GM18520 (cell line): Measurements from ENCODE around the gene OR4F6.
"Not testable (repeated sequence)": the region's sequence is repeated elsewhere in the genome, so short reads cannot be mapped to it uniquely, and the experiment has no call there.

Experiments used
- ATAC-seq: cut with Tn5 transposase; IDR thresholded peaks from one replicate; pipeline ENCODE4 v1.9.1; 2021; ENCODE audit not compliant: unreplicated experiment

OR4F6 gene, protein sequence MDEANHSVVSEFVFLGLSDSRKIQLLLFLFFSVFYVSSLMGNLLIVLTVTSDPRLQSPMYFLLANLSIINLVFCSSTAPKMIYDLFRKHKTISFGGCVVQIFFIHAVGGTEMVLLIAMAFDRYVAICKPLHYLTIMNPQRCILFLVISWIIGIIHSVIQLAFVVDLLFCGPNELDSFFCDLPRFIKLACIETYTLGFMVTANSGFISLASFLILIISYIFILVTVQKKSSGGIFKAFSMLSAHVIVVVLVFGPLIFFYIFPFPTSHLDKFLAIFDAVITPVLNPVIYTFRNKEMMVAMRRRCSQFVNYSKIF

GRCh38 chr15:101803209-101803608, at the start of gene OR4F6:
OR4F6 (plus strand) TSS chr15:101803509; CDS start chr15:101805720, 2,211 bp downstream.
- no peak for ATAC-seq

DNA sequence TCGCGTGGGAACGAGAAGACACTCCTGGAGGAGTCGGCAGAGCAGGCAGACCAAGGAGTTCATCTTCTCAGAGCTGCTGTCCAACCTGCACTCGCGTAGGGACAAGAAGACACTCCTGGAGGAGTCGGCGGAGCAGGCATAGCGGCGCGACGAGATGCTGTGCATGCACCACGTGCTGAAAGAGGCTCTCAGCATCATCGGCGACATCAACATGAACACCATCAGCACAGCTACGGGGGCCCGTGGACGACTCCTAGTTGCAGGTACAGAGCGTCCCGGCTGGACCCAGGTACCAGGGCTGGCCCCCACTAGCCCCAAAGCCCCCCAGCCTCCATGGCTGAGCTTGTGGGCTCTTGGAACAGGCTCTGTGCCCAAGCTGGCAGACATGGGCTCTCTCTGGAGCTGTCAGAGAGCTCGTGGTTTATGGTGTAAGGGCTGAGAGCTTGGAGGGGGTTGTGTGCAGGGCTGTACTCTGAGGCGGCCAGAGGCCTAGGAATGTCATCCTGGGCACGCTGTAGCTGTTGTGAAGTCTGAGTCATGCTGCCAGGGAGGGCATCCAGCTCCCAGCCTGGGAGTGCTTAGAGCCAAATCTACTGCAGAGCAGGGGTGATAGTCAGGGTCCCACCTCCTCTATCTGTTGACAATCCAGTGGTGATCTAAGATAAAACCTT, 38.5 kb upstream of the OR4F6 start:
- ATAC-seq, result not testable (repeated sequence)

GRCh38 chr15:101765340-101765671, 38.0 kb upstream of the OR4F6 start:
- not testable (repeated sequence) for ATAC-seq

DNA sequence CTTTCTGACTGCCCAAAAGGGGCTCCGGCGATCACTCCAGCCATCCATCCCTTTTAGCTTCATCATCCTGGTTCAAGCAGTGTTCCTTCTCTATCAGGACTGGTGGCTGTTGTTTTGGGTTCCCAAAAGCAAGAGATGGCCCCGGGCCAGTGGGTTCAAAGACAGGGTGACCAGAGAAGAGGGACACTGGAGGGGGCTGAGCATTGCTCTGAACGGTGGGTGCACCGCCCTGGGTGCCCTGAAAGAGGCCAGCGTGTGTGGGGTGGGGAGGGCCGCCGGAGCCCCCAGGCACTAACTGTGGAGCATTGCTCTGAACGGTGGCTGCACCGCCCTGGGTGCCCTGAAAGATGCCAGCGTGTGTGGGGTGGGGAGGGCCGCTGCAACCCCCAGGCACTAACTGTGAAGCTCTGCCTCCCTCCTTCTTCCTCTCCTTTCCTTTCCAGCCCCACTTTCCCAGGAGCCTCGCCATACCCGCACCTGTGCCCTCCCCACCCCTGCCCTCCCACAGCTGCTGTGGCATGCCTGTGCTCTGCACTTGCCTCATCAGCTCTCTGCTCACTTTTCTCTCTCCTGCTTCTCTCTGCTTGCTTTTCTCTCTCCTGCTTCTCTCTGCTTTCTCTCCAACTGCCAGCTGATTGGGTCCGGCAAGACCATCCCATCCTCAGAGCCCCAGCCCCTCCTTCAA, 37.4 kb upstream of the OR4F6 start:
- ATAC-seq, result no peak

GRCh38 chr15:101767083-101767640, 36.1 kb upstream of the OR4F6 start:
- ATAC-seq, result not testable (repeated sequence)

GRCh38 chr15:101772921-101773320, 30.4 kb upstream of the OR4F6 start:
- ATAC-seq, result no peak

DNA sequence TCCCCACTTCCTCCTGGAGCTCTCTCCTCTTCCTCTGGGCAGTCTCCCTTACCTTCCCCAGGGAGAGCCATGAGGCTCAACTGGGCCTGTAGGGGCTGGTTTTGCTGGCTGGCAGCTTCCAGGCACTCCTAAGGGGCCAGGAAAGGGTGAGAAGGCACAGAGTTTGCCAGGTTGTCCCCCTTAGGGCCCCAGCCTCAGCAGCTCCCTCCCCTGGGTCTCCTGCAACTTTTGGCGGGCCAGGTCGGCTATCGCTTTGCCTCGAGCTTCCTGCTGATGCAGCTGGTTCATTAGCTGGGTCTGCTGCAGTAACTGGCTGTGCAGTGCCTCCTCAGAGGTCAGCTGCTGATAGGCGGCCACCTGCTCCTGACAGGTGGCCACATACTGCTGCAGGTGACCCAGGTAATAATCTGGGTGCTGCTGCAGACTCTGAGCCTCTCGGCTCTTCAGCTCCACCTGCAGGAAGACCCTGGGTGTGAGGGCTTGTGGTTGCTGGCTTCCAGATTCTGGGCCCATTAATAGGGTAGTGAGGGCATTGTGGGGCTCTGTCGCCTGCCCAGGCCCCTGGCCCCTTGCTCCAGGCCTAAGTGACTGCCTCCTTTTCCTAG, 29.7 kb upstream of the OR4F6 start:
- no peak for ATAC-seq

DNA sequence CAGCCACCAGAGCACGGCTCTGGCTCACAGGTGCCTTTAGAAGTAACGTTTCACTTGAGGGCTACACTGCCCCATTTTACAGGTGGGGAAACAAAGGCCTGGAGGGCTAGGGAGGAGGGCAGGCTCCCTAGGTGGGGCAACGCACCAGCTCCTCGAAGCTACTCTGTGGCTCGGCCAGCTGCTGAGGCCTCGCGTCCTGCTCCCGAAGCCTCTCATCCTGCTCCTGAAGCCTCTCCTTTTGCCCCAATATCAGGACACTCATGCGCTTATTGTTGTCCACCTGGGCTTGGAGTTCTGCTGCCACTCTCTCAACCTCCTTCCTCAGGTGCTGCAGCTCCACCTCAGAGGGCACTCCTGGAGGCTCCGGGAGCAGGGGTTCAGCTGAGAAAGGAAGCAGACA, 28.2 kb upstream of the OR4F6 start:
- ATAC-seq, result no peak

DNA sequence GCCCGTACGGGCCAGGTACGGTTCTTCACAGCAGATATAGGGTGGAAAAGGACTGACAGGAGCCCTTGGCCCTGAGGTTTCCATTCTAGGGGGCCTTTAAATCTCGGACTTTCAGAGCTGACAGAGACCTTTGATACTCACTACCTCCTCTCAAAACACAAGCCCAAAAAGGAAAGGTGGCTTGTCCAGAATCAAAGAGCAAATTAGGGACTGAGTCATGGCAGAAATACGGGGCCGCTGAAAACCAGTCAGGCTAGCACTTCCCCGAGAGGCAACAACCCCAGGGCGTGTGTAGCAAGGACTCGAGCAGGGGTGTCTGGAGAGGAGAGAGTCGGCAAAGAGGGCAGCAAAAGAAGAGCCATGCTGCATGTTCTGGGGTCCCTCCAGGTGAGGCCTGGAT, 24.7 kb upstream of the OR4F6 start:
- not testable (repeated sequence) for ATAC-seq

DNA sequence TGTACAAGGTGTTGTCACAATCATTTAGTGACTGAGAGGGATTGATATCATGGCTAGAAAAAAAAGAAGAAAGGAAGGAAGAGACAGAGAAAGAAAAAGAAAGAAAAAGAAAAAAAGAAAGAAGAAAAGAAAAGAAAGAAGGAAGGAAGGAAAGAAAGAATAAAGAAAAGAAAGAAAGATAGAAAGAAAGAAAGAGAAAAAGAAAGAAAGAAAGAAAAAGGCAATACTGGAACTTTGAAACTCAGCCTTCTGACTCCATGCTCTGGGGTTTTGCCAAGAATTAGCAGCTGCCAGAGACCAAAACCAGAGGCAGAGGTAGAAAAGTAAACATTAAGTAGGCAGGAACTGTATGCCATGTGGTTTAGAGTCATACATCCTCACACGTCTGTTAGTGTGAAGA, 23.1 kb upstream of the OR4F6 start:
- ATAC-seq, result not testable (repeated sequence)

DNA sequence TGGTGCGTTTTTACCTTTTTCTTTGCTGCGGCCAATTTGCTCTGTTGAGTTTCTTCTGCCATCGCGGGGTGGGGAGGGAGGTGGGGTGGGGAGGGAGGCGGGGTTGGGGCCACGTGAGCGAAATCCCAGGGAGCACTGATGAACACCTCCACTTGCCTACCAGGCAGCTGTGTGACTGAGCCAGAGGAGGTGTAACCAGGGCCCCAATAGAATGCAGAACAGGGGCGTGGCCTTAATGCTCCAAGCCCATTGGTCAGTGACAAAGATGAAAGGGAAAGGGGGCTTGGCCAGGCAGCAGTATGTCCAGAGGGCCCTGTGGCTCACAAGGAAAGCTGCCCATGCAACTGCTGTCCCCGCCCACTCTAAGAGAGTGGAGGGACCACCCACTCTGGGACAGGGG, 21.4 kb upstream of the OR4F6 start:
- ATAC-seq, result no peak

- no peak for ATAC-seq
Observed at GRCh38 chr15:101784644-101785043, 18.7 kb upstream of the OR4F6 start.

- not testable (repeated sequence) for ATAC-seq
Observed at GRCh38 chr15:101786422-101786821, 16.9 kb upstream of the OR4F6 start.

DNA sequence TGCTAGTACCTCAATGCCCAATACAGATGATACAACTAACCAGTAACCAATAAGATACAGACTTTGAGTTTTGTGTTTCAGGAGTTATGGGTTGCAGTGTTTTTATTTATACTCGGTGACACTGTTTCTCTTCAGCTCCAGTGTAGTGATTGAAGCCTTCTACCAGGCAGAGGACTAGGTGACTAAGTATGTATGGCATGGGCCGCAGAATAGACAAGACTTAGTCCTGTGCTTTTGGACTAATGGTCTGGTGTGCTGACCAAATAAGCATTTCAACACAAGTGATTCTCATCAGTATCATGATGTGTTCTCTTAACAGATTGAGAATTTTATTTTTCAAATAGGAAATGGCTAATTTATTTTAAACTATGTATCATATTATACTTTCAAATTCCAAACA, 15.3 kb upstream of the OR4F6 start:
- not testable (repeated sequence) for ATAC-seq

DNA sequence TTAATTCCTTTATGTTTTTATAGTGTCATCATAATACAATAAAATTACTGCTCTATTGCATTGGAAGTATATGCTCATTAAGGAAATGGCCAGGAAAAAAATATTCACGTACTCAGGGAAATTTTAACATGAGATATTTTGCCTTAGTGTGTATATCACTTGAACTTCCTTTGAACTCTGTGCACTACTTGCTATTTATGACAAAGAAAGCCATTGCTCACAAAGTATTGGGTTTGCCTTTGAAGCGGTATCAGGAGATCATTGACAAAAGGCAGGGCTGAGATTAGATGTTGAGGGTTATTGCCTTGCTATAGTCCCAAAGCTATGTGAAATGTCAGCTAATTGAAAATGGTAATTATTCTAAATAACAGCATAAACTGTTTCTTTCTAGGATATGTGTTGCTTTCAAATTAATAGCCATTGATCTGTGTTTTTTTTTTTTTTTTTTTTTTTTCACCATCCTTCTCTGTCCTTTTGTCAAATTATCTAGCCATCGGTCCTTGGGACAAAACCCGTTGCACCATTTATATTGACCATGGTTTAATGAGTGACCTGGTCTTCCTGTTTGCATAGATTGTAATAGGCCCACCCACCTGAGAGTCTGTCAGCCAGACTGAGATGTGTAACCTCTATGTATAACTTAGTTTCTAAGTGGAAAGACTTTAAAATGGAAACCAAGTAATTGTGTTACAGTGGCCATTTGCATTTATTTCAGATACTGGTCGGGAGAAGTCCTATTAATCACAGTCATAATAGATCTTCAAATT, 14.6 kb upstream of the OR4F6 start:
- not testable (repeated sequence) for ATAC-seq

- not testable (repeated sequence) for ATAC-seq
Observed at GRCh38 chr15:101790748-101791147, 12.6 kb upstream of the OR4F6 start.

DNA sequence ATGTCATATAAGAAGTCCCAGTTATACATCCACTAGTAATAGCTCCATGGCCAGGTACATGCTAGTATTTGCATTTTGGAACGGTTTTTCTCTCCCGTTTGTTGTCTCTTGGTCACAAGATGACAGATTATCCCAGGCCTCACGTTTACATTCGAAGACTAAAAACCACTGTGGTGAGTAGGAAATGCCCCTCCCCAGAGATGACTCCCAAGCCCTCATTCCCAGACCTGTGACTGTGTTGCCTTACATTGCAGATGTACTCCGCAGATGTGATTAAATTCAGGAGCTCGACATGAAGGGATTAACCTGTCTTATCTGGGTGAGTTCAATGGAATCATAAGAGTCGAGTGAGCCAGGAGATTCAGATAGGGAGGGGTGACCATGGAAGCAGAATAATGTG, 9.3 kb upstream of the OR4F6 start:
- ATAC-seq, result not testable (repeated sequence)

- ATAC-seq, result no peak
Observed at GRCh38 chr15:101795455-101795854, 7.9 kb upstream of the OR4F6 start.

- no peak for ATAC-seq
Observed at GRCh38 chr15:101799665-101800064, 3.6 kb upstream of the OR4F6 start.

GRCh38 chr15:101801048-101801447, 2.3 kb upstream of the OR4F6 start:
- ATAC-seq, result no peak

DNA sequence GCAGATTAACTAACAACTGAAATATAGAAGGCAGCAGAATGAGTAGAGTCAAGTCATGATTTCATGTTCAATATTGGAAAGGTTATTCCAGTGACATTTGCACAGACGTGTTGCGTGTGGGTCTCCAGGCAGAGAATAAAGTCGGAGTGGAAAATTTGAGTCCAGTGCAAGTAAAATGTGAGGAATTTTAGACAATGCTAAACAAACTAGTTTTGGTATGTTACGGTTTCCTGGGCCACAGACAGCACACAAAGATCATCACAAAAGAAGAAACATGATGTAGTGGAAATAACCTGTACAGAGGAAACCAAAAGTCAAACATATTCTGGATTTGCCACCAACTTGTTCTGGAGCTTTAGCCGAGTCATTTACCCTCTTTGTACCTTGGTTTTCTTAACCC, 367 bp downstream of the OR4F6 start:
- no peak for ATAC-seq
